A549 (cell line): ENCODE measurements around the gene SEMA4D.

Source experiments
- CBX8 ChIP-seq: fragments of 200-600 bp; sonication (generic); IDR thresholded peaks from 2 replicates; pipeline ENCODE4 v1.6.1; 2016
- CTCF ChIP-seq: fragments of >200 bp; sonication (Bioruptor Twin); formaldehyde crosslinking; IDR thresholded peaks from 3 replicates; pipeline ENCODE4 v1.5.1; 2016
- HDAC2 ChIP-seq: fragments of 200-600 bp; sonication (generic); IDR thresholded peaks from 2 replicates; pipeline ENCODE4 v1.6.1; 2016
- JUN ChIP-seq, 2 experiments: fragments of >200 bp; sonication (Bioruptor Twin); formaldehyde crosslinking; IDR thresholded peaks; 2 replicates in 1 of 2; 3 replicates in 1 of 2; pipeline ENCODE4 v1.6.1; 2016 to 2017
- MAFK ChIP-seq: fragments of 450-650 bp; IDR thresholded peaks from 2 replicates; pipeline ENCODE4 v1.6.1; 2014; ENCODE audit not compliant: partially characterized antibody
- MAX ChIP-seq: IDR thresholded peaks from 2 replicates; pipeline ENCODE4 v1.6.1; 2012
- MAZ ChIP-seq: fragments of 150-350 bp; IDR thresholded peaks from 2 replicates; pipeline ENCODE4 v1.6.1; 2014; ENCODE audit warnings: antibody characterized with exemption, low read depth, low read length, borderline replicate concordance
- MYC ChIP-seq: IDR thresholded peaks from 2 replicates; pipeline ENCODE4 v1.6.1; 2012; ENCODE audit warnings: mild to moderate bottlenecking, inconsistent platforms, low read length, improper control_type of control experiment, borderline replicate concordance
- NFE2L2 ChIP-seq: fragments of 150-350 bp; conservative IDR thresholded peaks from 2 replicates; pipeline ENCODE4 v1.6.1; 2014; ENCODE audit warnings: low read length
- PBX3 ChIP-seq: IDR thresholded peaks from 2 replicates; pipeline ENCODE4 v1.6.1; 2012
- PHF8 ChIP-seq: fragments of 200-600 bp; sonication (generic); IDR thresholded peaks from 2 replicates; pipeline ENCODE4 v1.6.1; 2016; ENCODE audit warnings: low read depth, mild to moderate bottlenecking, antibody characterized with exemption, moderate library complexity, borderline replicate concordance
- REST ChIP-seq: fragments of 200-600 bp; sonication (generic); IDR thresholded peaks from 2 replicates; pipeline ENCODE4 v1.6.1; 2016; ENCODE audit warnings: antibody characterized with exemption, mild to moderate bottlenecking, moderate library complexity
- SMC3 ChIP-seq: fragments of >200 bp; sonication (Bioruptor Twin); formaldehyde crosslinking; IDR thresholded peaks from 3 replicates; pipeline ENCODE4 v1.6.1; 2018; ENCODE audit warnings: inconsistent platforms

DNA sequence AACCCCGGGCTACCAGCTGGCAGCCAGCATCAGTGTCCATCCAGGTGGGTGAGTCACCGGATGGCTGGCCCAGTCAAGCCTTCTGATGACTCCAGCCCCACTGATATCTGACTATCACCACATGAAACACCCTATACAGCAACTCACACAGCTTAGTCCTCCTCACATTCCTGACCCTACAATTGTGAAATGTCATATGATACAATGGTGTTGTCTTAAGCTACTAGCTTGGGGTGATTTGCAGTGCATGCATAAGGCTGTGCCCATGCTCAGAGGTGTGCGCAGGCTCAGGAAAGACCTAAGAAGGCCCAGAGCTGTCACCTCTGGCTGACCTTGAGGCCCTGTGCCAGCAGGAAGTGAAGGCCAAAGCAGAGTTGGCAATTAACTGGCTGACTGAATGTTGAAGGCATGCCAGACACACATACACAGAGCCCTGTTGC, 21.5 kb upstream of the SEMA4D start:
- TF ChIP-seq CTCF (no peak), PHF8 (no peak), JUN (IDR thresholded peaks at IDR 0.05) (no peak), REST (no peak), NFE2L2 (no peak), HDAC2 (no peak), MAX (no peak), CBX8 (no peak), MYC (no peak), MAZ (no peak), SMC3 (no peak), PBX3 (no peak), MAFK (no peak)
